GM19455 (cell line): ENCODE results near the gene ZBTB34.
"Not testable (repeated sequence)": the region's sequence is repeated elsewhere in the genome, so short reads cannot be mapped to it uniquely, and the experiment has no call there.

Experiments used
- ATAC-seq: cut with Tn5 transposase; IDR thresholded peaks from one replicate; pipeline ENCODE4 v1.9.1; 2021; ENCODE audit not compliant: unreplicated experiment

Gene ZBTB34

DNA sequence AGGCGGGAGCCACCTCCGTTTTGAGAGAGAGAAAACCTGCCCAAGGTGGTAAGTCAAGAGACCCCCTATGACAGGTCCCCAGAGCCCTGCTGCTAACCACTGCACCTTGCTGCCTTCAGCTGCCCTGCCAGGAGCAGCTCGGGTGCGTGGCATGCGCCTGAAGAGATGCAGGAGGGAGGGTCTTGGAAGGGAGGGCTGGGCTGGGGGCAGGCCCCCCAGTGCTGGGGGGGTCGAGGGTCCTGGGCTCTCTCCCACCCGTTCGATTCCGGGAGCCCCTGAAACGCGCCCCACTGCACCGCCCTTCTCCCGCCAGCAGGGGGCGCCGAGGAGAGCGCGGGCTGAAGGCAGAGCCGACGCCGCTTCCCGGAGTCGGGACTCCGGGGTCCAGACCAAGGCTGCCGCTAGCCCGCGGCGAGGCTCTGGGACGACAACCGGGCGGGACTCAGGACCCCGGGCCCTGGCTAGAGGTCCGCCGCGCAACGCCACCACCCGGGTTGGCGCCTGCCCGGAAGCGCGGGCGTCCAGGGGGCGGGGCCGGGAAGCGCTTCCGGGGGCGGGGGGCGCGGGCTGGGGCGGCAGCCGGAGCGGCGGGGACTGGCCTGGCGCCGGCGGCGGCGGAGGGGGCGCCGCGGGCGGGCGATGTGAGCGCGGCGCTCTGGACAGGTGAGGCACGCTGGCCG lies at the start of gene ZBTB34:
Gene ZBTB34 (plus strand): TSS at position 563 of the 680 bp plus-strand sequence. CDS start 18,761 bp downstream, outside the sequence.
- ATAC-seq = peak; percentile 64

DNA sequence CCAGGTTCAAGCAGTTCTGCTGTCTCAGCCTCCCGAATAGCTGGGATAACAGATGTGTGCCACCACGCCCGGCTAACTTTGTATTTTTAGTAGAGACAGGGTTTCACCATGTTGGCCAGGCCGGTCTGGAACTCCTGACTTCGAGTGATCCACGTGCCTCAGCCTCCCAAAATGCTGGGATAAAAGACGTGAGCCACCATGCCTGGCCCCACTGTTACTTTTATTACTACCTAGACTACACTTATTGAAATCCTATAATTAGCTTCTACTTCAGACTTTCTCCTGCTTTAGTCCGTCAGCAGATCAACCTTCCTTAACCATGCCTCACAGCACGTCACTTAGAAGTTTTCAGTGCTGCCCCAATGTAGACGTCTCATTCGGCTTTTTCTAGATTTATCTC lies 47.4 kb upstream of the ZBTB34 start:
- no peak for ATAC-seq

DNA sequence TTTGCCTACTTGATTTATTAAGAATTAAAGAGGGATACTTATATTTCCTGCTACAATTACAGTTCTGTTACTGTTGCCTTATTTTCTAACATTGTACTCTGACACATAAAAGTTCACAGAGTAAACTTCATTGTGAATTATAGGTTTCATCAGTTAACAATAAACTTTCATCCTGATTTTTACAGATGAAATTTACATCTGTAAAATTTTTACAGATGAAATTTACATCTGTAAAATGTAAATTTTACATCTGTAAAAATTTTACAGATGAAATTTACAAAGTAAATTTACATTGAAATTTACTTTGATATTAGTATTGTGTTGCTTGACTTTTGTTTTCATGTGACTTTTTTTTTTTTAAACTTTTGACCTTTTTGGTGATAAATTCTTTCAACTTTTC lies 46.3 kb upstream of the ZBTB34 start:
- ATAC-seq = no peak

DNA sequence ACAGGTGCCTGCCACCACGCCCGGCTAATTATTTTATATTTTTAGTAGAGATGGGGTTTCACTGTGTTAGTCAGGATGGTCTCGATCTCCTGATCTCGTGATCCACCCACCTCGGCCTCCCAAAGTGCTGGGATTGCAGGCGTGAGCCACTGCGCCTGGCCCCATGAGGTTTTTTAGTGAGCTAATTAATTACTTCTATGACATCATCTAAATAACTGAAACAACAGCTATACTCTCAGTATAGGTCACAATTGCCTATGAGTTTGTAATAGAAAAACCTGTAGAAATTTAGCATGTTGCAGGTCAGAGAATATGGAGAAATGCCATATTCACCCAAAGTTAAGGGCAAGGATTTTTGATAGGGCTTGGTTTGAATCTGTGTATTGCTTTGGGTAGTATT lies 42.8 kb upstream of the ZBTB34 start:
- ATAC-seq = not testable (repeated sequence)

- no peak for ATAC-seq
These were observed 42.0 kb upstream of the ZBTB34 start for GRCh38 chr9:126818482-126818881.

DNA sequence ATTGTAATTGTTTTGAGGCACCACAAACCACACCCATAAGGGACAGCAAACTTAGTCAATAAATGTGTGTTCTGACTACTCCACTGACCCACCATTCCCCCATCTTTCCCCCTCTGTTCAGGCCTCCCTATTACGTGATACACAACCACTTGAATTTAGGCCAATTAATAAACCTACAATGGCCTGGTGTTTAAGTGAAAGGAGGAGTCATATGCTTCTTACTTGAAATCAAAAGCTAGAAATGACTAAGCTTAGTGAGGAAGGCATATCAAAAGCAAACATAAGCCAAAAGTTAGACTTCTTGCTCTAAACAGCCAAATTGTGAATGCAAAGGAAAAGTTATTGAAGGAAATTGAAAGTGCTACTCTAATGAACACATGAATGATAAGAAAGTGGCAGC lies 41.0 kb upstream of the ZBTB34 start:
- ATAC-seq = no peak

DNA sequence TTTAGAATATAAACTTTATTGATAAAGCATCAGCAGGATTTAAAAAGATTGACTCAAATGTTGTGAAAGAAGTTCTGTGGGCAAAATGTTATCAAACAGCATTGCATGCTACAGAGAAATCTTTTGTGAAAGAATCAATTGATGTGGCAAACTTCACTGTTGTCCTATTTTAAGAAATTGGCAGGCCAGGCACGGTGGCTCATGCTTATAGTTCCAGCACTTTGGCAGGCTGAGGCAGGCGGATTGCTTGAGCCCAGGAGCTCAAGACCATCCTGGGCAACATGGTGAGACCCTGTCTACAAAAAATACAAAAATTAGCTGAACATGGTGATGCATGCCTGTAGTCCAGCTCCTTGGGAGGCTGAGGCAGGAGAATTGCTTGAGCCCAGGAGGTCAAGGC lies 38.2 kb upstream of the ZBTB34 start:
- no peak for ATAC-seq

DNA sequence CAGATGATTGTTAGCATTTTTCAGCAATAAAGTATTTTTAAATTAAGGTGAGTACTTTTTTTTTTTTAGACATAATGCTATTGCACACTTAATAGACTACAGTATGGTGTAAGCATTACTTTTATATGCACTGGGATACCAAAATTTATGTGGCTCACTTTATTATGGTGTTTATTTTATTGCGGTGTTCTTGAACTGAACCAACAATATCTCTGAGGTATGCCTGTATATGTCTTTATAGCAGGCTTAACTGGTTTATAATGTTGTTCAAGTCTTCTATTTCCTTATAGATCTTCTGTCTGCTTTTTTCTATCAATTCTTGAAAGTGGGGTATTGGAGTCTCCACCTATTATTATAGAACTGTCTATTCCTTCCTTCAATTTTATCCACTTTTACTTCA lies 37.6 kb upstream of the ZBTB34 start:
- no peak for ATAC-seq

DNA sequence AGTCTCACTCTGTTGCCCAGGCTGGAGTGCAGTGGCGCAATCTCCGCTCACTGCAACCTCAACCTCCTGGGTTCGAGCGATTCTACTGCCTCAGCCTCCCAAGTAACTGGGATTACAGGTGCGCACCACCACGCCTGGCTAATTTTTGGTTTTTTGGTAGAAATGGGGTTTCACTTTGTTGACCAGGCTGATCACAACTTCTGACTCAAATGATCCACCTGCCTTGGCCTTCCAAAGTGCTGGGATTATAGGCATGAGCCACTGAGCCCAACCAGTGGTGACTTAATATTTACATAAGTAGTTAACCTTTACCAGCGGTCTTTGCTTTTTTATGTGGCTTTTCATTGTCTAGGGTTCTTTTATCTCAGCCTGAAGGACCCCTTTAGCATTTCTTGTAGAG lies 36.4 kb upstream of the ZBTB34 start:
- not testable (repeated sequence) for ATAC-seq

- ATAC-seq = no peak
These were observed 33.2 kb upstream of the ZBTB34 start for GRCh38 chr9:126827227-126827626.

GRCh38 chr9:126829035-126829434 lies 31.4 kb upstream of the ZBTB34 start:
- no peak for ATAC-seq

GRCh38 chr9:126830827-126831226 lies 29.6 kb upstream of the ZBTB34 start:
- ATAC-seq = no peak

- no peak for ATAC-seq
These were observed 28.0 kb upstream of the ZBTB34 start for GRCh38 chr9:126832440-126832839.

DNA sequence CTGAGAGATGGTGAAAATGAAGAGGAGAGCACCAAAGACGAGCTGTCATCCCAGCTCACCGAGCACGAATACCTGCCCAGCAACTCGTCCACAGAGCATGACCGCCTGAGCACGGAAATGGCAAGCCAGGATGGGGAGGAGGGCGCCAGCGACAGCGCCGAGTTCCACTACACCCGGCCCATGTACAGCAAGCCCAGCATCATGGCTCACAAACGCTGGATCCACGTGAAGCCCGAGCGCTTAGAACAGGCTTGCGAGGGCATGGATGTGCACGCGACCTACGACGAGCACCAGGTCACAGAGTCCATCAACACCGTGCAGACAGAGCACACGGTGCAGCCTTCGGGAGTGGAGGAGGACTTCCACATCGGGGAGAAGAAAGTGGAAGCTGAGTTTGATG lies 27.4 kb upstream of the ZBTB34 start:
- ATAC-seq = no peak

- ATAC-seq = no peak
These were observed 26.6 kb upstream of the ZBTB34 start for GRCh38 chr9:126833710-126834345.

DNA sequence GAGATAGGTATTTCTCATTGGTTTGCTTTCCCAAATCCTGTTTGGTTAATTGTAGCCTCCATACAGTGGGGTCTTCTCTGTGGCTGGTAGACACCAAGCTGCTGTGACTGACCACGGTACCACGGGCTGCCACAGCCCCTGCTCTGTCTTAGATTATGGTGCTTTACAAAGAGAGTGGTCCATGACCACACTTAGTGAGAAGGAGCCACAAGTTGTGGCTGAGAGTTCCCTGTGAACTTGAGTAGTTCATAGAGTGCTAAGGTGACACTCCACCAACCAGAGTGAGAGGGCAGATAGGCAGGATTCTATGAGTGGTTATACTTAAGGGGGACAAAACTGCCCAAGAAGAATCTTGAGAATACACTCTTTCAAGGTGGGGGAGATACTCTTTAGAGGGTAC lies 25.8 kb upstream of the ZBTB34 start:
- no peak for ATAC-seq

GRCh38 chr9:126836216-126836615 lies 24.2 kb upstream of the ZBTB34 start:
- no peak for ATAC-seq

GRCh38 chr9:126838055-126838811 lies 22.2 kb upstream of the ZBTB34 start:
- no peak for ATAC-seq

- peak; percentile 40 for ATAC-seq
These were observed 21.5 kb upstream of the ZBTB34 start for GRCh38 chr9:126838895-126839294.

GRCh38 chr9:126839301-126839700 lies 21.1 kb upstream of the ZBTB34 start:
- peak; percentile 11 for ATAC-seq

DNA sequence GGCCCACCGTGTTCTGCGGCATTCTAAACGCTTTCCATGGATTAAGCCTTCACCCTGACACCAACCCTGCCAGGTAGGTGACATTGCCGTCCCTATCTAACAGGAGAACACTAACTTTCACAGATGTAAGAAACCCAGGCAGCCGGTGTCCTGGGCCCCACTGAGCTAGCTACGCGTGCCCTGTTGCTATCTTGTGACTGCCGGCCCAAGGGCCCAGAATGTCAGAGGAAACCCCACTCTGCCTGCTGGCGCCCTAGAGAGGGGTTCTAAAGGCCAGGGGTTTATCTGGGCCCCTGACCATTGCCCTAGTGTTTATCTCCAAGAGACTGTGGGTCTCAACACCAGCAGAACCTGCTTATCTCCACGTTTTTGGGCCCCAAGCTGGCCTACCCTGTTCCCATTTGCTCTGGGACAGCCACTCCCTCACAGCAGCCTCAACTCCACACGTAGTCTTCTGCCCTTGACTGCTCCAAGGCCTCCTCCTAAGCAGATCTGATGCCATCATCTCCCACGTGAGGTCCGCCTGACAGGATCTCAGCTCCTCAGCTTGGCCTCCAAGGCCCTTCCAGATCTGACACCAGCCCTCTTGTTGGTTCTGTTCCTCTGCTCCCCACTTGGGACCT lies 18.1 kb upstream of the ZBTB34 start:
- ATAC-seq = no peak
